CD4-positive, CD25-positive, alpha-beta regulatory T cell (primary cell): Measurements from ENCODE around the gene FOXE1. TPM values are rescaled to one million over a fixed set of nuclear protein-coding genes. Genes with fewer than 3 reads are reported as not detected.
A peak's percentile ranks its signal among the peaks of the same experiment; 100 is the strongest.

Source experiments
- ATAC-seq, 2 donors: fragments of 150-1000 bp; cut with Tn5 transposase; one replicate each; pipeline ENCODE4 v1.10.0; 2021; ENCODE audit warnings: low read depth in 2 of 2, moderate number of reproducible peaks in 2 of 2, moderate library complexity in 1 of 2
- DNase-seq, 3 donors: peaks; one replicate each; pipeline versions ENCODE4 v3.0.0 to v3.0.0-alpha.2; 2012 to 2022; ENCODE audit warnings: mixed read lengths in 1 of 3
- H3K27ac ChIP-seq: one replicate; pipeline ENCODE4 v1.7.0; 2013; ENCODE audit warnings: mild to moderate bottlenecking, low read length; ENCODE audit not compliant: insufficient read depth, poor library complexity, severe bottlenecking
- H3K27me3 ChIP-seq: one replicate; pipeline ENCODE4 v1.7.0; 2013; ENCODE audit warnings: low read length; ENCODE audit not compliant: control insufficient read depth, insufficient read depth
- H3K36me3 ChIP-seq: one replicate; pipeline ENCODE4 v1.7.0; 2013; ENCODE audit warnings: mild to moderate bottlenecking, low read length, moderate library complexity; ENCODE audit not compliant: control insufficient read depth, insufficient read depth
- H3K4me1 ChIP-seq: 2 replicates; pipeline ENCODE4 v1.7.0; 2013; ENCODE audit warnings: mild to moderate bottlenecking, low read length; ENCODE audit not compliant: insufficient read depth, control insufficient read depth, poor library complexity, severe bottlenecking
- H3K4me3 ChIP-seq: one replicate; pipeline ENCODE4 v1.7.0; 2013; ENCODE audit warnings: low read depth, mild to moderate bottlenecking, low read length, moderate library complexity
- H3K9me3 ChIP-seq, 2 experiments: 1 replicate in 1 of 2; 2 replicates in 1 of 2; pipeline ENCODE4 v1.7.0; 2013; ENCODE audit warnings: low read length in 2 of 2, mild to moderate bottlenecking in 1 of 2, moderate library complexity in 1 of 2; ENCODE audit not compliant: control insufficient read depth in 2 of 2
- H3K27ac Mint-ChIP-seq, 3 donors: one replicate each; pipeline ENCODE4 v1.8.0; 2020 to 2022; ENCODE audit warnings: mild to moderate bottlenecking in 3 of 3, mixed read lengths in 3 of 3, moderate library complexity in 2 of 3
- H3K27me3 Mint-ChIP-seq: one replicate; pipeline ENCODE4 v1.8.0; 2022; ENCODE audit warnings: mild to moderate bottlenecking, mixed read lengths
- H3K36me3 Mint-ChIP-seq: one replicate; pipeline ENCODE4 v1.8.0; 2020; ENCODE audit warnings: mixed read lengths
- H3K4me1 Mint-ChIP-seq, 4 donors: one replicate each; pipeline ENCODE4 v1.8.0; 2020 to 2022; ENCODE audit warnings: mixed read lengths in 4 of 4, mild to moderate bottlenecking in 1 of 4
- H3K4me3 Mint-ChIP-seq, 4 donors: one replicate each; pipeline ENCODE4 v1.8.0; 2020 to 2022; ENCODE audit warnings: mild to moderate bottlenecking in 4 of 4, mixed read lengths in 4 of 4, moderate library complexity in 3 of 4
- H3K9me3 Mint-ChIP-seq, 7 donors: one replicate each; pipeline ENCODE4 v1.8.0; 2020 to 2022; ENCODE audit warnings: mixed read lengths in 7 of 7, mild to moderate bottlenecking in 3 of 7, moderate library complexity in 2 of 7
- polyA plus RNA-seq, 4 donors: library from polyadenylated mRNA; unstranded; fragments of 300-500 nt; fragmentation: Illumina TruSeq; gene quantifications; one replicate each; pipeline ENCODE4 v1.2.3, GENCODE V29; 2021
- total RNA-seq: library from RNA; stranded (reverse); gene quantifications from one replicate; pipeline ENCODE4 v1.2.3, GENCODE V29; 2022

FOXE1 gene
- total RNA-seq: not detected
- polyA plus RNA-seq: not detected

DNA sequence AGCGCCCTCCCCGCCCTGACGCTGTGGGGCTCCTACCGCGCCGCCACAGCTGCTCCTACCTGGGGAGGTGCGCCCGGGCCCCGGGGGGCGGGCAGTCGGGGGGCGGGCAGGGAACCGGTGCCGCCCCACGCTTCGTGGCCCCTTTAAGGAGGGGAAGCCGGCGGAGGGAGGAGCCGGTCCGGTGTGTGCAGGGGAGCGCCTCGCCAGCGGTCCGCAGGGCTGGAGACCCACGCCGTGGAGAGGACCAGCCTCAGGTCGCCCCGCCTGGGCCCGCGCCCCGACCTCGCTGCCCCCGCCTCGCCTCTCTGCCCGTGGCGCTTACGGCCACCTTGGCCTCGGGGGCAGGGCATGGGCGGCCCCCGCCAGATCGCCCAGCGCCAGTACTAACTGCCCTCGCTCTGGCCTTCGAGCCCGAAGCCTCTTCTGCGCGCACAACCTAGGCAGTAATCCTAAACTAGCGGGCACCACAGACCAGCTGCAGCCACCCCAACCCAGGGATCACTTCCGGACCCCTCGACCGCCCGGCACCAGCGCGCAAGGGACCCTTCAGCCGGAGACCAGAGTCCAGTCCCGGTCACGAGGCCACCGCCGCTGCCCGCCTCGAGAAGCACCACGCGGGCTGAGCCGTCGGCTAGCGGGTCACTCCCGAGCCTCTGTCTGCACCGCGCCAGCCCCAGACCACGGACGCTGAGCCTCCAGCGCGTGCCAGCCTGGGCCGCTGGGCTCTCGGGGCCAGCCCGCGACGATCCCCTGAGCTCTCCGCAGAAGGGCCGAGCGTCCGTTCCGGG lies at the start of gene FOXE1:
FOXE1 (plus strand) TSS at position 171 of the 788 bp plus-strand sequence. CDS start 689 bp downstream, outside the sequence.
- H3K27me3 Mint-ChIP-seq: peaks cover 85% of the 10 kb centered on the region
- Histone ChIP-seq H3K4me1 (peaks cover 53% of the 10 kb centered on the region), H3K9me3 (no peaks in the 10 kb centered on the region), H3K4me3 (no peak within 1 kb of the TSS), H3K27ac (no peak within 1 kb of the TSS), H3K36me3 (no peaks in the 10 kb centered on the region), H3K27me3 (peaks cover 48% of the 10 kb centered on the region)
- peaks cover 0 to 50% (median 19%) of the 10 kb centered on the region in 4 donors for H3K4me1 Mint-ChIP-seq
- H3K27ac Mint-ChIP-seq: peak within 1 kb of the TSS in 1 of 3 donors; percentile 71
- no peak for DNase-seq
- peaks cover 0 to 6% (median 0%) of the 10 kb centered on the region in 7 donors for H3K9me3 Mint-ChIP-seq
- ATAC-seq: peak in 1 of 2 donors; percentile 10
- H3K4me3 Mint-ChIP-seq: peak within 1 kb of the TSS; percentile 74 to 90 (median 86)
- no peaks in the 10 kb centered on the region for H3K36me3 Mint-ChIP-seq

DNA sequence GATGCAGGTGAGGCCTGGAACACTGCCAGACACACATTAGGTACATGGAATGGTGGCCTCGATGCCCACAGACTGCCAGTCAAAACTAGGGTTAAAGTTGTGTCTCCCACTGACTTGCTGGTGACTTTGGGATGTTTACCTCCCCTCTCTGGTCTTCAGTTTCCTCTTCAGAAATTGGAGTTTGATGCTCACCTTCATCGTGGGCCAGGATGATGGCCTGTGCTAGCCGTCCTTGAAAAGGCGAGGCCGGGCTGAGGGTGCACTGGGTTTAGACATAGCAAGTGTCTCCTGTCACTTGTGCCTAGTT lies 49.0 kb upstream of the FOXE1 start:
- Mint-ChIP-seq H3K9me3 (no peaks in the 10 kb centered on the region), H3K27ac (peak overlapping the region; percentile 32 to 76 (median 66)), H3K4me3 (peak overlapping the region; percentile 39 to 89 (median 80)), H3K27me3 (peaks cover 63% of the 10 kb centered on the region), H3K36me3 (no peaks in the 10 kb centered on the region), H3K4me1 (peaks cover 0 to 10% (median 2%) of the 10 kb centered on the region in 4 donors)
- peaks cover 6% of the 10 kb centered on the region for H3K4me1 ChIP-seq
- no peak for DNase-seq
- no peak overlapping the region for H3K27ac ChIP-seq
- peaks cover 22% of the 10 kb centered on the region for H3K27me3 ChIP-seq
- H3K9me3 ChIP-seq: no peaks in the 10 kb centered on the region
- no peak for ATAC-seq
- no peaks in the 10 kb centered on the region for H3K36me3 ChIP-seq
- H3K4me3 ChIP-seq: no peak overlapping the region

DNA sequence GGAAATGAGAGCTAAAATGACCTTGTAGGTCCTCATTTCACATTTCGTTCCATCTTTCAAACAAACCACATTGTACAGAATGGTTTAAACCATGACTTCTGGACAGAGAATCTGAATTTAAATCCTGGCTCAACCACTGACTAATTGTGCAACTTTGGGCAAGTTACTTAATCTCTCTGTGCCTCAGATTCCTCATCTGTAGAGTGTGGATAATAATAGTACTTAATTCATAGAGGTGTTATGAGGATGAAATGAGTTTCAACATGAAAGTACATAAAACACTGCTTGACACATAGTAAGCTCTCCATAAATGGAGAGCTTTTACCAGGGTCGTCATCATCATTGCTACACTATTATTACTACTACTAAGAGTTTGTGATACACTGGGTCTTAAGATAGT lies 46.3 kb upstream of the FOXE1 start:
- no peak for DNase-seq
- H3K27ac Mint-ChIP-seq: no peak overlapping the region
- H3K27ac ChIP-seq: no peak overlapping the region
- ATAC-seq: no peak
- H3K36me3 ChIP-seq: no peaks in the 10 kb centered on the region
- H3K36me3 Mint-ChIP-seq: no peaks in the 10 kb centered on the region
- H3K9me3 Mint-ChIP-seq: no peaks in the 10 kb centered on the region
- peaks cover 0 to 10% (median 2%) of the 10 kb centered on the region in 4 donors for H3K4me1 Mint-ChIP-seq
- no peak overlapping the region for H3K4me3 ChIP-seq
- no peaks in the 10 kb centered on the region for H3K9me3 ChIP-seq
- peaks cover 56% of the 10 kb centered on the region for H3K27me3 Mint-ChIP-seq
- H3K27me3 ChIP-seq: peaks cover 22% of the 10 kb centered on the region
- peaks cover 6% of the 10 kb centered on the region for H3K4me1 ChIP-seq
- no peak overlapping the region for H3K4me3 Mint-ChIP-seq

DNA sequence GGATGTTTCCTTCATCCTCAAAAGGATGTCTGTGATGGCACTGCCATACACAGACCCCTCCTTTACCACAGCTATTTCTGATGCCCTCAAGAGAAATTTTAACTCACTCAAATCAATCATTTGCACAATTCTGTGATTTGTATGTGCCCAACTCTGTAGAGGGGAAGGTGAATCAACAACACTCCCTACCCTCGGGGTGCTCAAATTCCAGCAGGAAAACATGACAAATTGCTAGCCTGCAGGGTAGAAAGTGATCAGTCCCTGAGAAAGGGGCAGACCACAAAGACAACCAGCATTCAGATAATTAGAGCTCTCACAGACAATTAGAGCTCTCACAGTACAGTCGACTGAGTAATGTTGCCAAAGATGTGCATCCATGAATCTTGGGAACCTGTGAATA lies 45.3 kb upstream of the FOXE1 start:
- H3K27ac ChIP-seq: no peak overlapping the region
- ATAC-seq (no peak), DNase-seq (no peak)
- Mint-ChIP-seq H3K27me3 (peaks cover 55% of the 10 kb centered on the region), H3K9me3 (peaks cover 0 to 4% (median 0%) of the 10 kb centered on the region in 7 donors), H3K27ac (no peak overlapping the region), H3K4me1 (peaks cover 0 to 8% (median 2%) of the 10 kb centered on the region in 4 donors), H3K4me3 (no peak overlapping the region), H3K36me3 (no peaks in the 10 kb centered on the region)
- peaks cover 6% of the 10 kb centered on the region for H3K4me1 ChIP-seq
- peaks cover 22% of the 10 kb centered on the region for H3K27me3 ChIP-seq
- peaks cover 0 to 2% of the 10 kb centered on the region in 2 experiments for H3K9me3 ChIP-seq
- no peak overlapping the region for H3K4me3 ChIP-seq
- no peaks in the 10 kb centered on the region for H3K36me3 ChIP-seq

DNA sequence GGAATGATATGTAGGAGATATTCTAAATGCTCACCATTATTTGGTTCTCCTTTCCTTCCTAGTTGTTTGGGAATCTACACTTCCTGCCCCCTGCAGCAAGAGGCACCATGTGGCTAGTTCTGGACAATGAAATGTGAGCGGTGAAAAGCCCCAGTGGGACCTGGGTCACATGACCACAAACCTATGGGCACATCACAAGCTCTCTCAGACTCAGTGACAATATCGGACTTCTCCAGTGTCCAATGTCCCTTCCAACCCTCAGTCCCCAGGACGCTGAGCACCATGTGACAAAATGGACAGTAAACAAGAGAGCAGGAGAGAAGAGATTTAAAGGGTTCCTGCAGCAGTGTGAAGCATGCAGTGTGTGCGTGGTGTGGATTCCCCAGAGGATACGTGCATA lies 44.6 kb upstream of the FOXE1 start:
- Mint-ChIP-seq H3K27ac (no peak overlapping the region), H3K36me3 (no peaks in the 10 kb centered on the region), H3K4me1 (peaks cover 0 to 6% (median 2%) of the 10 kb centered on the region in 4 donors), H3K27me3 (peaks cover 50% of the 10 kb centered on the region), H3K4me3 (no peak overlapping the region), H3K9me3 (peaks cover 0 to 10% (median 2%) of the 10 kb centered on the region in 7 donors)
- Histone ChIP-seq H3K4me3 (no peak overlapping the region), H3K27me3 (peaks cover 25% of the 10 kb centered on the region), H3K4me1 (peaks cover 6% of the 10 kb centered on the region), H3K36me3 (no peaks in the 10 kb centered on the region), H3K27ac (no peak overlapping the region), H3K9me3 (peaks cover 0 to 7% of the 10 kb centered on the region in 2 experiments)
- no peak for ATAC-seq
- no peak for DNase-seq

DNA sequence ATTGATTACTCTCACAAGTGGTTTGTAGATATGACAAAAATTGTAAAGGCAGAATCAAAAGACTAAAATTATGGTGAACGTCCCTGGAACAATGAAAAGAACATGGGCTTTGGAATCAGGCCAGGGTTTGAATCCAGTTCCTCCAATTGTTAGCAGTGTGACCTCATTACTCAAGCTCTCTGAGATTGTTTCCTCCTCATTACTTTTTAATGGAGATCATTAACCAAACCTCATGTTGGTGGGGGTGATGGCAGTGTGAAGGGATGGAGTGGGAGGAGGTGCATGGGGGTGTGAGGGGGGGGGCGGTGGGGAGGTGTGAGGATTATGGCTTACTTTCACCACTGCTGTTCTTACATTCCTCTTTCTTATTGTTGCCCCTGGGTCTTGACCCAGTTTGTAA lies 44.1 kb upstream of the FOXE1 start:
- Histone ChIP-seq H3K36me3 (no peaks in the 10 kb centered on the region), H3K9me3 (peaks cover 0 to 7% of the 10 kb centered on the region in 2 experiments), H3K4me3 (no peak overlapping the region), H3K27me3 (peaks cover 25% of the 10 kb centered on the region), H3K4me1 (peaks cover under 1% of the 10 kb centered on the region), H3K27ac (no peak overlapping the region)
- ATAC-seq (no peak), DNase-seq (no peak)
- peaks cover 0 to 11% (median 2%) of the 10 kb centered on the region in 7 donors for H3K9me3 Mint-ChIP-seq
- no peak overlapping the region for H3K27ac Mint-ChIP-seq
- no peak overlapping the region for H3K4me3 Mint-ChIP-seq
- H3K4me1 Mint-ChIP-seq: peaks cover 0 to 3% (median 2%) of the 10 kb centered on the region in 4 donors
- H3K27me3 Mint-ChIP-seq: peaks cover 50% of the 10 kb centered on the region
- H3K36me3 Mint-ChIP-seq: no peaks in the 10 kb centered on the region

DNA sequence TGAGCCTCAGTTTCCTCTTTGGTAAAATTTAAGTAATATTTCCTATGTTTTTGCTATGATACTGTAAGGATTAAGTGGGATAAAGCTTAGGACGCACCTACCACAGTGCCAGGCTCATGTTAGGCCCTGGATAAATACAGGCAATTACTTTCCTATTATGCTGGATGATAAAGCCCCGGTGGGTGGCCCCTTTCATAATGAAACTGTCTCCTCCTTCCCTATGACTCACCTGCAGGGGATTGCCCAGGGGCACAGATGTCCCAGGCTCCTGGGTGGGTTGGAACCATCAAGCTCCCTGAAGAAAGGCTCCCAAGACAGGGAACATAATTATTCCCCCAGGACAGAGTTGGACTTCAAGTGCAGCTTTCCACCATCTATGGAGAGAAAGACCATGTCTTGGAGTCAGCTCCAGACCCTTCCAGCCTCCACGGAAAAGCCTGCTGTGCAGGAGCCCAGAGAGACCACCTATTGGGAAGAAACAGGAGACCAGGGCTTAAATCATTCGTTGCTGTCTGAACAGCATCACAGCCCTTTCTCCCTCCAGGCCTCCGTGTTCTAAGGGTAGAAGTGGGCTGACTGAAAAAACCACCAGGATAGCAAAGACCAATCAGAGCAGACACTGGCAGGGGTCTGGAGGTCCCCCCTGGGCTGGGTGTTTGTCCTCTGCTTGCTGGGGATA lies 43.2 kb upstream of the FOXE1 start:
- Mint-ChIP-seq H3K4me1 (no peaks in the 10 kb centered on the region), H3K36me3 (no peaks in the 10 kb centered on the region), H3K27ac (no peak overlapping the region), H3K9me3 (peaks cover 0 to 11% (median 2%) of the 10 kb centered on the region in 7 donors), H3K27me3 (peaks cover 52% of the 10 kb centered on the region), H3K4me3 (no peak overlapping the region)
- Histone ChIP-seq H3K4me1 (no peaks in the 10 kb centered on the region), H3K27me3 (peaks cover 20% of the 10 kb centered on the region), H3K4me3 (no peak overlapping the region), H3K27ac (no peak overlapping the region), H3K36me3 (no peaks in the 10 kb centered on the region), H3K9me3 (peaks cover 0 to 7% of the 10 kb centered on the region in 2 experiments)
- DNase-seq (no peak), ATAC-seq (no peak)
